DOHH2 (cell line): Measurements from ENCODE around the gene RGS3.

Experiments
- H3F3A ChIP-seq: fragments of 200-600 bp; sonication (generic), shearing (Covaris generic); 2 replicates; pipeline ENCODE4 v1.6.0; 2016; ENCODE audit warnings: antibody characterized with exemption, mild to moderate bottlenecking; ENCODE audit not compliant: control insufficient read depth, insufficient read depth
- H3K27ac ChIP-seq: fragments of 200-600 bp; sonication (generic); 2 replicates; pipeline ENCODE4 v1.5.1; 2014; ENCODE audit warnings: low read depth, mild to moderate bottlenecking, low read length, moderate library complexity
- H3K27me3 ChIP-seq: fragments of 200-600 bp; sonication (generic); 2 replicates; pipeline ENCODE4 v1.6.1; 2014; ENCODE audit warnings: mild to moderate bottlenecking, low read length, mixed read lengths; ENCODE audit not compliant: control insufficient read depth
- H3K36me3 ChIP-seq: fragments of 200-600 bp; sonication (generic); 2 replicates; pipeline ENCODE4 v1.6.1; 2014; ENCODE audit warnings: mild to moderate bottlenecking, low read length, moderate library complexity, mixed read lengths; ENCODE audit not compliant: control insufficient read depth
- H3K4me1 ChIP-seq: fragments of 200-600 bp; sonication (generic); 2 replicates; pipeline ENCODE4 v1.6.1; 2014; ENCODE audit warnings: mild to moderate bottlenecking, low read length, mixed read lengths; ENCODE audit not compliant: control insufficient read depth
- H3K4me2 ChIP-seq: fragments of 200-600 bp; sonication (generic); 2 replicates; pipeline ENCODE4 v1.6.0; 2014; ENCODE audit warnings: mild to moderate bottlenecking, low read length, moderate library complexity
- H3K4me3 ChIP-seq: fragments of 200-600 bp; sonication (generic); 2 replicates; pipeline ENCODE4 v1.5.1; 2014; ENCODE audit warnings: mild to moderate bottlenecking, low read length, mixed read lengths
- H3K79me2 ChIP-seq: fragments of 200-600 bp; sonication (generic); 2 replicates; pipeline ENCODE4 v1.6.1; 2014; ENCODE audit warnings: mild to moderate bottlenecking, low read length, mixed read lengths; ENCODE audit not compliant: control insufficient read depth
- H3K9me2 ChIP-seq: fragments of 200-600 bp; sonication (generic); replicated peaks from 2 replicates; pipeline ENCODE4 v1.6.1; 2014; ENCODE audit warnings: mild to moderate bottlenecking, low read length, mixed read lengths; ENCODE audit not compliant: control insufficient read depth
- H3K9me3 ChIP-seq: fragments of 200-600 bp; sonication (generic); 2 replicates; pipeline ENCODE4 v1.6.1; 2014; ENCODE audit warnings: antibody characterized with exemption, low read length, mixed read lengths; ENCODE audit not compliant: control insufficient read depth, insufficient read depth
- H4K20me1 ChIP-seq: fragments of 200-600 bp; sonication (generic); 2 replicates; pipeline ENCODE4 v1.6.0; 2014; ENCODE audit warnings: low read depth, mild to moderate bottlenecking, antibody characterized with exemption, low read length, moderate library complexity; ENCODE audit not compliant: control insufficient read depth, insufficient read depth
- EZH2phosphoT487 ChIP-seq: fragments of 200-600 bp; sonication (generic); IDR thresholded peaks from 2 replicates; pipeline ENCODE4 v1.6.1; 2017; ENCODE audit warnings: borderline replicate concordance, mild to moderate bottlenecking, antibody characterized with exemption, low read length, moderate library complexity, mixed read lengths
- TF ChIP-seq, protein P1 (sequence below): fragments of 200-600 bp; sonication (generic); IDR thresholded peaks from one replicate; pipeline ENCODE4 v1.5.1; 2014; ENCODE audit warnings: antibody characterized with exemption, mild to moderate bottlenecking, low read depth, low read length; ENCODE audit not compliant: poor library complexity, severe bottlenecking

The RGS3 gene

DNA sequence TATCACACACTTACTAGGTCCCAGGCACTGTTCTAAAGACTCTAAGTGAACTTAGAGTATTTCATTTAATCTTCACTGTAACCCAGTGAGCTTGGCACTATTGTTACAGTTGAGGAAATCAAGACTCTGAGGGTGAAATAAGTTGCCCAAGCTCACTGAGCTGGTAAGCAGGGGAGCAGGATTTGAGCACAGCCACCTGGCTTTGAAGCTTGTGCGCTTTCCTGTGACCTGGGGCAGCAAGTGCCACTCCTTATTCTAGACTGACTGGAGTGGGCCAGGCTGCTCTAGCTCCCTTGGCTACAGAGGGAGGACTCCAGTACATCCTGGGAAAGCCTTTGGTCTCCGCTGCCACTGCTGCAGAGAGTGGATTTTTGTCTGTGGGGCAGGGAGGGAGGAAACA lies 50.0 kb downstream of the RGS3 start:
- Histone ChIP-seq H3K36me3 (no peaks in the 10 kb centered on the region), H4K20me1 (no peaks in the 10 kb centered on the region), H3K9me3 (no peaks in the 10 kb centered on the region), H3K4me1 (peaks cover 32% of the 10 kb centered on the region), H3K79me2 (no peaks in the 10 kb centered on the region), H3K4me2 (no peak overlapping the region), H3F3A (no peaks in the 10 kb centered on the region; the same call in 1 of the 2 replicates), H3K27me3 (no peaks in the 10 kb centered on the region), H3K9me2 (no peaks in the 10 kb centered on the region), H3K4me3 (no peak overlapping the region), H3K27ac (no peak overlapping the region)
- TF ChIP-seq, protein P1, sequence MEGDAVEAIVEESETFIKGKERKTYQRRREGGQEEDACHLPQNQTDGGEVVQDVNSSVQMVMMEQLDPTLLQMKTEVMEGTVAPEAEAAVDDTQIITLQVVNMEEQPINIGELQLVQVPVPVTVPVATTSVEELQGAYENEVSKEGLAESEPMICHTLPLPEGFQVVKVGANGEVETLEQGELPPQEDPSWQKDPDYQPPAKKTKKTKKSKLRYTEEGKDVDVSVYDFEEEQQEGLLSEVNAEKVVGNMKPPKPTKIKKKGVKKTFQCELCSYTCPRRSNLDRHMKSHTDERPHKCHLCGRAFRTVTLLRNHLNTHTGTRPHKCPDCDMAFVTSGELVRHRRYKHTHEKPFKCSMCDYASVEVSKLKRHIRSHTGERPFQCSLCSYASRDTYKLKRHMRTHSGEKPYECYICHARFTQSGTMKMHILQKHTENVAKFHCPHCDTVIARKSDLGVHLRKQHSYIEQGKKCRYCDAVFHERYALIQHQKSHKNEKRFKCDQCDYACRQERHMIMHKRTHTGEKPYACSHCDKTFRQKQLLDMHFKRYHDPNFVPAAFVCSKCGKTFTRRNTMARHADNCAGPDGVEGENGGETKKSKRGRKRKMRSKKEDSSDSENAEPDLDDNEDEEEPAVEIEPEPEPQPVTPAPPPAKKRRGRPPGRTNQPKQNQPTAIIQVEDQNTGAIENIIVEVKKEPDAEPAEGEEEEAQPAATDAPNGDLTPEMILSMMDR = no peak
- TF ChIP-seq EZH2phosphoT487 = no peak

- no peaks in the 10 kb centered on the region; the same call in 1 of the 2 replicates for H3F3A ChIP-seq
- H3K9me3 ChIP-seq = no peaks in the 10 kb centered on the region
- no peak overlapping the region for H3K4me2 ChIP-seq
- no peak overlapping the region for H3K27ac ChIP-seq
- no peaks in the 10 kb centered on the region for H3K79me2 ChIP-seq
- TF ChIP-seq EZH2phosphoT487 = no peak
- TF ChIP-seq, protein P1 = no peak
- no peaks in the 10 kb centered on the region for H3K9me2 ChIP-seq
- H3K27me3 ChIP-seq = no peaks in the 10 kb centered on the region
- no peaks in the 10 kb centered on the region for H4K20me1 ChIP-seq
- no peak overlapping the region for H3K4me3 ChIP-seq
- peaks cover 37% of the 10 kb centered on the region for H3K4me1 ChIP-seq
- no peaks in the 10 kb centered on the region for H3K36me3 ChIP-seq
These were observed 50.5 kb downstream of the RGS3 start for GRCh38 chr9:113514061-113514460.

GRCh38 chr9:113514748-113515147 lies 51.2 kb downstream of the RGS3 start:
- Histone ChIP-seq H3K27ac (no peak overlapping the region), H3K4me1 (peaks cover 38% of the 10 kb centered on the region), H3K4me2 (no peak overlapping the region), H3K9me2 (no peaks in the 10 kb centered on the region), H3K79me2 (no peaks in the 10 kb centered on the region), H3K36me3 (no peaks in the 10 kb centered on the region), H3K27me3 (no peaks in the 10 kb centered on the region), H4K20me1 (no peaks in the 10 kb centered on the region), H3K4me3 (no peak overlapping the region), H3K9me3 (no peaks in the 10 kb centered on the region), H3F3A (no peaks in the 10 kb centered on the region; the same call in 1 of the 2 replicates)
- TF ChIP-seq, protein P1 = no peak
- TF ChIP-seq EZH2phosphoT487 = no peak
